CD4-positive, alpha-beta T cell treated with Interferon alpha-2 for 1 hour (primary cell): ENCODE measurements around the gene ATP6V1G2.

ENCODE experiments used
- DNase-seq, 2 donors: peaks; one replicate each; pipeline ENCODE4 v3.0.0-alpha.2; 2020 to 2022

The ATP6V1G2 gene

GRCh38 chr6:31547727-31548543 lies 1.5 kb upstream of the ATP6V1G2 start:
- DNase-seq, result no peak

GRCh38 chr6:31546958-31547726 lies 734 bp upstream of the ATP6V1G2 start, which contains the start of gene NFKBIL1:
Gene NFKBIL1 (plus strand): TSS chr6:31547608. CDS start chr6:31547695, 87 bp downstream.
- DNase-seq, result peak; percentile 93 to 94

DNA sequence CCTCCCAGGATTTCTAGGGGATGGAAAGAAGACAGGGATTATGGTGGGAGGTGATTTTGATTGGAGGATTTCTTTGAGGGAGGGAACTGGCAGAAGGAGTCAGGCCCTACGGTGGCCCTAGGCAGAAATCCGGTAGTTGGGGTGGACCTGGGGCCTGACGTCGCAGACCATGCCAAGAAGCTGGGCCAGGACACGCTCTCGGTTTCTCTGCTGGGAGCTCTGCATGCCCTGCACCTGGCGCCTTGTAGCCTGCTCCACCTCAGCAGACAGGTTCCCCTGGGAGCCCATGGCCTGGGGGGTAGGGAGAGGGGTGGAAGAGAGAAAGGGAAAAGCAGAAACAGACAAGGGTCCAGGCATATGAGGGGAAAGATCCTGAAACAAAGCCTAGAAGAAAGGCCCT lies 1.1 kb downstream of the ATP6V1G2 start:
- DNase-seq, result no peak

GRCh38 chr6:31544676-31545075 lies 1.7 kb downstream of the ATP6V1G2 start:
- no peak for DNase-seq

GRCh38 chr6:31543639-31544038 lies 2.8 kb downstream of the ATP6V1G2 start:
- DNase-seq, result no peak

- peak; percentile 96 for DNase-seq
Observed at GRCh38 chr6:31541658-31542521, 4.5 kb downstream of the ATP6V1G2 start, which contains the start of gene DDX39B. Gene DDX39B (minus strand): TSS chr6:31542003. CDS start chr6:31540532, 1,471 bp downstream.

GRCh38 chr6:31541059-31541657 lies 5.2 kb downstream of the ATP6V1G2 start:
- peak; percentile 70 to 84 for DNase-seq

DNA sequence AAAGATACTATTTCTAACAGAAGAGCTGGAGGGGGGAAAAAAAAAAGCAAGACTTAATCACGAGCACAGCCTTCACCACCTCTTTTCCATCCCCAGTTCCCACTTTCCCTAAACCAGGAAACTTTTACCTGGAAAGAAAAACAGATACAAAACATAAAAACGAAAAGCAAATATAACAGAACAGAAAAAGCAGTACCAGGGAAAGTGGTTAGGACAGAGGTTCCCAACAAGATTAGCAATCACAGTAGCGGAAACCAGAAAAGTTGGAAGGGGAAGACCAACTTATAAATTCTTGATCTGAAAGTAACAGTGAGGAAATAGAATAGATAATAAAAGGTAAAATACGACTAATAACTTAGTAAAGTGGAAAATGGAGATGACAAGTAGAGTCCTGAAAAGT lies 5.8 kb downstream of the ATP6V1G2 start:
- DNase-seq, result no peak

- peak in 1 of 2 donors; percentile 41 for DNase-seq
Observed at GRCh38 chr6:31538805-31539400, 7.5 kb downstream of the ATP6V1G2 start.

DNA sequence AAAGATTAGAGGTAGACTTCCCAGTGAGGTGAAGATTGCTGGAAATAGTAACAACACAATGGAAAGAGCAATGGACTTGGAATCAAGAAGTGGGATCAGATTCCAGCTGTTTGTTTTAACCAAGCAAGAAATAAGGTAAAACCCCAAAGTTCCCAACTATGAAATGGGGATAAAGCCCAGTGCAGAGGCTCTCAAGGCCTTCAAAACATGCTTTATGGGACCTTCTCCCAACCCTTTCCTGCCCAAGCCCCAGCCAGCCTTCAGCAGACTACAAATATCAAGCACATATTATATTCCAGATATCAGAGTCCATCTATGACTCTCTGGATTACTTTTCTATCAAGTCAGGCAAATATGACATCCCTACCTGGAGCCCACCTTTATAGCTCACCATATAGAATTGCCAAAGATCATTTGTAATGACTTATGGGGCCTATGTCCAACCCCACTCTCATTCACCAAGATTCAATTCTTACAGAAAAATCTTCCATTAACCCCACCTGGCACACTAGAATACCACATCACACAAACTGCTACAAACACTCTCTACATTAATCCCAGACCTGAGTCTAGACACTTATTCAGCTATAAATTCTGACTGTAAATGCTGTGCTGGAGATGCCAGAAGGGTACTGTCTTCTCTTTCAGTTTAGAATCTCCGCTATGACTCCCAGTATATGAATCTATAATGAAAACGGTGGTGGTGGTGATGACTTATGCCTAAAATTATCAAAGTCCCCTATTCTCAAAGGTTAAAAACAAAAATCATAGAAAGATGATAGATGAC lies 10.7 kb downstream of the ATP6V1G2 start:
- no peak for DNase-seq

DNA sequence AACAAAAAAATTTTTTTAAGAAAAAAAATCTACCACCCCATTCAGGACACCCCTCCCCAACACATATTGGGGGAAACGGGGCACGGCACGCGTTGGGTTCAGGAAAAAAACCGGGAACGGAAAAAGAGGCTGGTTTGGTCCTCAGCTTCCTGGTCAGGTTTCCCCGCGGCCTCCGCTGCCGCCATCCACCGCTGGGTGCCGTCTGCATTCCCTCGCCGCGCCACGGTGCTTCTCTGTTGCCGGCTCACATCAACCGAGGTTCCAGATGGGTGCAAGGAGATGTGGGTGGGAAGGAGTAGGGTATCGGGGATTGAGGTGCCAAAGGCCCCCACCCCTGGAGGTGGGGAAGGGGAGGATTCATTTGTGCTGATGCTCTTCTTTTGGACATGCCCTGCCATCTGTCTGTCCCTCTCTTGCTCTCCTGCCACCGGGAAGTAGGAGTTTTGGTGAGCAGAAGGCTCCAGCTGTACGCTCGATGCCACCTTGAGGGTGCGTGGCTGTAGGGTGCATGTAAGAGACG lies 11.8 kb downstream of the ATP6V1G2 start:
- no peak for DNase-seq

DNA sequence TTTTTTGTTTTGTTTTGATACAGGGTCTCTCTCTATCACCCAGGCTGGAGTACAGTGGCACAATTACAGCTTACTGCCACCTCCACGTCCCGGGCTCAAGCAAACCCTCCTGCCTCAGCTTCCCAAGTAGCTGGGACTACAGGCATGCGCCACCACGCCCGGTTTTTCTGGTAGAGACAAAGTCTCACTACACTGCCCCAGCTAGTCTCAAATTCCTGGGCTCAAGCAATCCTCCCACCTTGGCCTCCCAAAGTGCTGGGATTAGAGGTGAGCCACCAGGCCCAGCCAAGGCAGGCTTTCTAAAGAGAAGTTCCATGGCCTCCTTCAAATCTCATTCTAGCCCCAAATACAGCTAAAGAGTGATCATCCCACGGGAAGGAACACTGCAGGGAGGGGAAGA lies 12.4 kb downstream of the ATP6V1G2 start:
- DNase-seq, result no peak

GRCh38 chr6:31533455-31533841 lies 13.0 kb downstream of the ATP6V1G2 start:
- DNase-seq, result no peak

GRCh38 chr6:31532644-31533454 lies 13.6 kb downstream of the ATP6V1G2 start:
- no peak for DNase-seq

- DNase-seq, result no peak
Observed at GRCh38 chr6:31531771-31532643, 14.4 kb downstream of the ATP6V1G2 start.

DNA sequence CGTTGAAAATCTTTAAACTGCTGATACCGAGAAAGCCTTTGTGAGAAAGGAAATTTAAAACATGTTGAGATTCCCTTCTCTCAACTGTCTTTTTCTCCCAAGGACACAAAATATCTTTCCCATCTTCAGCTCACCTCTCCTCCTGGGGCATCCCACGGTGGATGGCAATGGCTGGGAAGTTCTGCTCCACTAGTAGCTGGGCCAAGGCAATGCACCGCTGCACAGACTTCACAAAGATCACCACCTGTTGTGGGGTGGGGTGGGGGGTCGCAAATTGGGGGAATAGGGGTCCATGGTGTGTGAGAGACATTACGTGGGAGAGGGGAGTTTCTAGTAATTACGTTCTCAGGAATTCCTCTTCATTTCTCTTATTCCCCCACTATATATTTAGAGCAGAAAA lies 15.2 kb downstream of the ATP6V1G2 start:
- DNase-seq, result no peak

- no peak for DNase-seq
Observed at GRCh38 chr6:31530659-31531058, 15.7 kb downstream of the ATP6V1G2 start.

DNA sequence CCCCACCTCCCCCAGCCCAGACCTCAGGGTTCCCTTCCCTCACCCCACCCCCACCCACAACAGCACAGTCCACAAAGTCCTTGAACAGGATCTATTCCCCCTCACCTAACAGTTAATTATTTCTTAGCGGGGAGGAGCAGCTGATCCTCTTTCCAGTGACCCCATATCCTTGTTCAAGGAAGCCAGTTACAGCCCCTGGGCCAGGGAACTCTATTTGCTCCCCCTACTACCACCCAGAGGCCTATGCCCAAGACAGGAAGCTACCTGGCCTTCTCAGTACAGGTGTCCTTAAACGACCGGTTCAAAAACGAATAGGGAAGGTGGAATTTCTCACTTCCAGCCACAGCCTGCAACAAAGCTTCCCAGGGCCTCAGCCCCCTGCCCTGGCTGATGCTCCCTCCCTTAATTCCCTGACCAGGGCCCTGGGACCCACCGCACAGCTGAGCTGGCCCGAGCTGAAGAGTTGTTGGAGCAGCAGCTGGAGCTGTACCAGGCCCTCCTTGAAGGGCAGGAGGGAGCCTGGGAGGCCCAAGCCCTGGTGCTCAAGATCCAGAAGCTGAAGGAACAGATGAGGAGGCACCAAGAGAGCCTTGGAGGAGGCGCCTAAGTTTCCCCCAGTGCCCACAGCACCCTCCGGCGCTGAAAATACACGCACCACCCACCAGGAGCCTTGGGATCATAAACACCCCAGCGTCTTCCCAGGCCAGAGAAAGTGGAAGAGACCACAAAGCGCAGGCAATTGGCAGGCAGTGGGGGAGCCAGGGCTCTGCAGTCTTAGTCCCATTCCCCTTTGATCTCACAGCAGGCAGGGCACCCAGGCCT lies 16.9 kb downstream of the ATP6V1G2 start:
- no peak for DNase-seq
